HepG2 (cell line): ENCODE data around the gene REEP6. TPM values are rescaled to one million over a fixed set of nuclear protein-coding genes. Genes with fewer than 3 reads are reported as not detected.

Experiments
- AKNA ChIP-seq: sonication (generic); formaldehyde crosslinking; IDR thresholded peaks from 2 replicates; pipeline ENCODE4 v1.4.0; 2020; ENCODE audit warnings: missing genetic modification reagents, borderline replicate concordance
- E2F2 ChIP-seq: sonication (generic); formaldehyde crosslinking; IDR thresholded peaks from 2 replicates; pipeline ENCODE4 v1.4.0; 2020; ENCODE audit warnings: missing genetic modification reagents, borderline replicate concordance
- EEA1 ChIP-seq: sonication (generic); formaldehyde crosslinking; IDR thresholded peaks from 2 replicates; pipeline ENCODE4 v1.5.1; 2020; ENCODE audit warnings: mild to moderate bottlenecking, missing genetic modification reagents, borderline replicate concordance
- FOXM1 ChIP-seq: sonication (generic); formaldehyde crosslinking; IDR thresholded peaks from 2 replicates; pipeline ENCODE4 v1.5.0; 2020; ENCODE audit warnings: missing genetic modification reagents
- HNF4A ChIP-seq: sonication (generic); formaldehyde crosslinking; IDR thresholded peaks from 2 replicates; pipeline ENCODE4 v1.4.0; 2020; ENCODE audit warnings: missing genetic modification reagents
- IKZF1 ChIP-seq: fragments of 450-650 bp; IDR thresholded peaks from 2 replicates; pipeline ENCODE4 v1.7.1; 2016
- KDM4B ChIP-seq: sonication (generic); formaldehyde crosslinking; IDR thresholded peaks from 2 replicates; pipeline ENCODE4 v1.4.0; 2020; ENCODE audit warnings: missing genetic modification reagents
- MED13 ChIP-seq: sonication (generic); formaldehyde crosslinking; IDR thresholded peaks from 2 replicates; pipeline ENCODE4 v1.5.0; 2020; ENCODE audit warnings: missing genetic modification reagents
- NAIF1 ChIP-seq: sonication (generic); formaldehyde crosslinking; IDR thresholded peaks from 2 replicates; pipeline ENCODE4 v1.5.0; 2020; ENCODE audit warnings: mild to moderate bottlenecking, missing genetic modification reagents, borderline replicate concordance
- NR2F6 ChIP-seq, 2 experiments: IDR thresholded peaks; 2 replicates each; pipeline ENCODE4 v1.6.1; 2016; ENCODE audit warnings: antibody characterized with exemption in 1 of 2, mild to moderate bottlenecking in 1 of 2
- PRMT3 ChIP-seq: sonication (generic); formaldehyde crosslinking; IDR thresholded peaks from 2 replicates; pipeline ENCODE4 v1.8.1; 2022; ENCODE audit warnings: low read depth, mild to moderate bottlenecking, moderate library complexity, missing genetic modification reagents, borderline replicate concordance
- RELA ChIP-seq: sonication (generic); formaldehyde crosslinking; IDR thresholded peaks from 2 replicates; pipeline ENCODE4 v1.4.0; 2020; ENCODE audit warnings: missing genetic modification reagents
- SCMH1 ChIP-seq: sonication (generic); formaldehyde crosslinking; IDR thresholded peaks from 2 replicates; pipeline ENCODE4 v1.9.0; 2021; ENCODE audit warnings: missing genetic modification reagents, mild to moderate bottlenecking, borderline replicate concordance
- SMAD3 ChIP-seq: sonication (generic); formaldehyde crosslinking; IDR thresholded peaks from 2 replicates; pipeline ENCODE4 v1.4.0; 2020; ENCODE audit warnings: missing genetic modification reagents
- TEAD3 ChIP-seq: optimal IDR thresholded peaks from 2 replicates; pipeline ENCODE3; 2016; ENCODE audit warnings: borderline replicate concordance
- TFDP1 ChIP-seq: IDR thresholded peaks from 2 replicates; pipeline ENCODE4 v1.6.1; 2016; ENCODE audit warnings: missing compliant biosample characterization, missing genetic modification reagents, borderline replicate concordance
- TMF1 ChIP-seq: sonication (generic); formaldehyde crosslinking; IDR thresholded peaks from 2 replicates; pipeline ENCODE4 v1.8.1; 2022; ENCODE audit warnings: low read depth, missing genetic modification reagents
- ZBTB7B ChIP-seq: sonication (generic); formaldehyde crosslinking; IDR thresholded peaks from 2 replicates; pipeline ENCODE4 v1.4.0; 2020; ENCODE audit warnings: missing genetic modification reagents
- ZMAT5 ChIP-seq: sonication (generic); formaldehyde crosslinking; IDR thresholded peaks from 2 replicates; pipeline ENCODE4 v1.5.0; 2020; ENCODE audit warnings: mild to moderate bottlenecking, low read depth, missing genetic modification reagents, borderline replicate concordance
- ZNF547 ChIP-seq: sonication (generic); formaldehyde crosslinking; IDR thresholded peaks from 2 replicates; pipeline ENCODE4 v1.5.1; 2020; ENCODE audit warnings: mild to moderate bottlenecking, missing genetic modification reagents
- ZNF614 ChIP-seq: IDR thresholded peaks from 2 replicates; pipeline ENCODE4 v1.6.1; 2018; ENCODE audit warnings: missing biosample characterization, missing genetic modification reagents, inconsistent platforms, borderline replicate concordance
- polyA plus RNA-seq, 8 experiments: library from polyadenylated mRNA; depleted of rRNA in 3 of 8; stranded (reverse) in 7 of 8; unstranded in 1 of 8; fragments of >200 nt; fragmentation: Illumina TruSeq in 4 of 8; extraction: Trizol in 4 of 8; gene quantifications; 2 replicates each; pipeline versions ENCODE4 v1.2.1 to v1.2.3, GENCODE V29; 2011 to 2016; ENCODE audit warnings: low read depth in 4 of 8, missing spikeins in 1 of 8, mixed read lengths in 1 of 8; ENCODE audit not compliant: insufficient read depth in 1 of 8
- total RNA-seq, 5 experiments: library from RNA; depleted of rRNA; stranded (reverse); fragments of >200 nt; fragmentation: Illumina TruSeq; extraction: Trizol; gene quantifications; 2 replicates each; pipeline ENCODE4 v1.2.3, GENCODE V29; 2016; ENCODE audit warnings: low read depth in 1 of 5

REEP6 gene
- total and polyA plus RNA-seq, 2 of the 13 experiments (the other 11 are each of a cell fraction or from before 2014, with no cell fraction given): 10.0 to 28.8 TPM

GRCh38 chr19:1470305-1471009 lies 20.5 kb upstream of the REEP6 start (continued):
- TF ChIP-seq ZMAT5 (CRISPR knock-in tag): no peak
- no peak for TF ChIP-seq SCMH1
- no peak for TF ChIP-seq E2F2 (CRISPR knock-in tag)
- TF ChIP-seq ZNF614 (CRISPR knock-in tag): no peak
- TF ChIP-seq MED13 (CRISPR knock-in tag): 0 out of 2 replicates have a peak, but pooled peaks have one; percentile 9
- no peak; the same call in 1 of the 2 replicates for TF ChIP-seq TMF1 (CRISPR knock-in tag)
- TF ChIP-seq NAIF1 (CRISPR knock-in tag): no peak
- TF ChIP-seq AKNA (CRISPR knock-in tag): no peak
- TF ChIP-seq PRMT3 (CRISPR knock-in tag): no peak
- TF ChIP-seq NR2F6 (IDR thresholded peaks at IDR 0.05): no peak
- no peak; the same call in 1 of the 2 replicates for TF ChIP-seq NR2F6 (CRISPR knock-in tag; IDR thresholded peaks at IDR 0.05)
- TF ChIP-seq TEAD3 (CRISPR knock-in tag): no peak
- TF ChIP-seq HNF4A: no peak
- no peak for TF ChIP-seq RELA
- TF ChIP-seq SMAD3 (CRISPR knock-in tag): no peak
- TF ChIP-seq IKZF1: no peak
- TF ChIP-seq KDM4B: no peak
- no peak; the same call in 1 of the 2 replicates for TF ChIP-seq TFDP1 (CRISPR knock-in tag)
- TF ChIP-seq ZBTB7B (CRISPR knock-in tag): no peak
- no peak for TF ChIP-seq EEA1 (CRISPR knock-in tag)
- no peak for TF ChIP-seq FOXM1 (CRISPR knock-in tag)
- no peak for TF ChIP-seq ZNF547 (CRISPR knock-in tag)
